OCI-M2 (cell line): ENCODE results near the gene TXNRD2.

ENCODE experiments used
- DNase-seq: peaks from one replicate; lab custom pipeline; 2025; ENCODE audit not compliant: unreplicated experiment; lab: John Stamatoyannopoulos, UW

Gene TXNRD2

DNA sequence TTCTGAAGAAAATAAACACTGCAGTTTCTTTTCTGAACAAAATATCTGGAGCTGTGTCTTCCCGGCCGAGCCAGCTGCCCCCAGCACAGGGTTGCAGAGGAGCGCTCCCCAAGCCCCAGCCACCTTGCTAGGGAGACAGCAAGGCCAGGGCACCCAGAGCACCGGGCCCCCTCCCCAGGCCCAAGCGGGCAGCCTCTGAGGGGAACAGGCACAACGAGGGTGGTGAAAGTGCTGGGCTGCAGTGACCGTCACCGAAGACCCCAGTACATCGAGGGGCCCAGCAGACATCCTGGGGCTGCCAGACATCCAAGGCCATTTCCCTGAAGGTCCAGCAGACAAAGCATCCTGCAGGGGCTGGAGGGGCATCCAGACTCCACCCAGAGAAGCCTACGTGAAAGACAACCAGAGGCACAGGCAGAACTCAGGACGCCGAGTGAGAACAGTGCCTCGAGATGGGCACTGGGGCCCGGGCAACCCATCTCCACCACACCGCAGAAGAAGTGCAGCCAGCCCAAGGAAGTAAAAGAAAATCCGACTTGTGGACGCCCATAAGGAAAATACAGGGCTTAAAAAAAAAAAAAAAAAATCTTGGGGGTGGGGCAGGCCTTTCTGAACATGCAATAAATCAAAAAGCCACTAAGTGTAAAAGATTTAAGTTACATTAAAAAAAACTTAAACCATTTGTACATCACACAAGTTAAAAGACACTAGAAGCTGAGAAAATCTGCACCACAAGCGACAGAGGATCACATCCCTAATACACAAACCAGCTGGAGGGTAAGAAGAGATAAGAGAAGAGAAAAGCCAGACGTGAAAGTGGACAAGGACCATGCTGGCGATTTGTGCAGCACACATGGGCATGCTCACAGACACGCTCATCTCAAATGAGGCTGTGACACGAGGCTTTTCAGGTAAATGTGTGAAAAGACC, 36.0 kb downstream of the TXNRD2 start:
- no peak for DNase-seq

DNA sequence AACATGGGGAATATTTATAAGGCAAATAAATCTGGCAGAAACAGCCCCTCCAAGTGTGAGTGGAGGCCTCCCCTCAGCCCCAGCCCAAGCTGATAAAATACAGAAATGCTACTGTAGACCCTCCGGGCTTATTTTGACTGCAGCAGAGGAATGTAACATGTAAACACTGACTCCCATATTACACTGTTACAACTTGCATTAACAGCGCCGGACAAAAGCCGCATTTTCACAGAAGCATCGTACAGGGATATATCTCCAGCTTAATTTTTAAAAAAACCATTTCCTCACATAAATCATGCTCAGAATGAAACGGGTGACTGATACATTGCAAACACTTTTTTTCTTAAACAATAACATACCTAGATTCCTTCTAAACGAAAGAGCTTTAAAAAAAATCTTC, 36.7 kb downstream of the TXNRD2 start:
- no peak for DNase-seq

DNA sequence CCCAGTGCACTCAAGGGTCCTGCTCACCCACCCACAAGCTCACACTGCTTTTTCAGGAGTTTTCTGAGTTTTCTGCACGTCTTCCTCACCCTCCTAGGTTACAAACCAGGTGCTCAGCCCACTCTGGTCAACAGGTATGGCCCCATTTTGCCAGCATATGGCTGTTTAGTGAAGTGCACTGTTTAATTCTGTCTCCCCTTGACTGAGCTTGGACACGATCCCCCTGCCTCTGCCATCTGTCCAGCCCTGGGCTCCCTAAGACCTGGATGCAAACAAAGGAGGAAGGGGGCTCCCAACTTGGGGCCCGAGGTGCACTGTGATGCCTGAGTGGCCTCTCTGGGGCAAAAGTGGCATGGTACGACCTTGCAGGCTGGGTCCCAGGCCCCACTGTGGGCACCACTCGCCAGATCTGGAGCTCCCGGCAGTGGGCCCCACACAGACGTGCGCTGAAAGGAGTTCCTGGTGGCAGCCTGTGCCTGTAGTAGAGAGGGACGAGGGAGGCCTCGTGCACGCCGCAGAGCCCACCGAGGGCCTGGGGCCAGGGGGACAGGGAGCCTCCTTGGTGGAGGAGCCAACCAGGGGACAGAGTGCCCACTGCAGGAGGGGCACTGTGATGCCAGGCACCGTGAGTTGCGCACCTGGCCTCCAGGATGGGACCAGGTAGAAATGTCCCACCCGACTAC, 37.3 kb downstream of the TXNRD2 start:
- no peak for DNase-seq

GRCh38 chr22:19903513-19903912, 38.1 kb downstream of the TXNRD2 start:
- no peak for DNase-seq

DNA sequence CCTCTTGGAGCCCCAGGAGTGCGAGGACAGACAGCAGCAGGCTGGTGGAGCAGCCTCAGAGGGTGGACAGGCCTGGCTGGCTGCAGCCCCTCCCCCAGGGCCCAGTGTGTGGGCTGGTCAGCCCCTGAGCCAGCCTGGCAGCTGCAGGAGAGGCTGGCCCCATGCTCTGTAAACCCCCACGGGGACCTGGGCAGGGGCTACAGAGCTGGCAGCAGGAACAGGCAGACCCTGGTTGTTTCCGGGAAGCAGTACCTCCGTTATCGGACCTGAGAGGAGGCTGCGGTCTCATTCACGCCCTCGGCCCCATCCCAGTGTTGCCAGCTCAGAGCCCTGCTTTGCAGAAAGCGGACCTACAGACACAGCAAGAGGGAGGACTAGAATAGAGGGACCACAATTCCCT, 38.6 kb downstream of the TXNRD2 start:
- no peak for DNase-seq

DNA sequence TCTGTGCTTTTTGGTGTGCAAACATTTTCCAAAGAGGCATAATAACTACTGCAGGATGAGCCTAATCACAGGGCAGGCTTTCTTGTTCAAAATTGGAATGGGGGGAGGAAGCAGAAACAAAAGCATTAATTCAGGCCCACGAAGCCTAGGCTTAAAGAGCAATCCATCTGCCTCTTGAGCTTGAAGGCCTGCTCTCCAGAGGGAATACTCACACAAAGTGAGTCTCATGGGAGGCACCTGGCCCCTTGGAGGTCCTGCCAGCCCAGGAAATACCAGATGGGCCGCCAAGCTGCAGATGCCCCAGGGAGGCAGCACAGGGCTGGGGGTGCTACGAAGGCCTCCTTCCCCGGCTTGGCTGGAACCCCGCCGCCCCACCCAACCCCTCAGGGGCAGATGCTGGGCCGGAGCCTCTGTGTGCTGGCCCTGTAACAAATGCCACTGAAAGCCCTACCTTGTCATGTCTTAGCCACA, 39.3 kb downstream of the TXNRD2 start:
- DNase-seq = no peak

GRCh38 chr22:19901577-19902244, 39.9 kb downstream of the TXNRD2 start:
- no peak for DNase-seq

DNA sequence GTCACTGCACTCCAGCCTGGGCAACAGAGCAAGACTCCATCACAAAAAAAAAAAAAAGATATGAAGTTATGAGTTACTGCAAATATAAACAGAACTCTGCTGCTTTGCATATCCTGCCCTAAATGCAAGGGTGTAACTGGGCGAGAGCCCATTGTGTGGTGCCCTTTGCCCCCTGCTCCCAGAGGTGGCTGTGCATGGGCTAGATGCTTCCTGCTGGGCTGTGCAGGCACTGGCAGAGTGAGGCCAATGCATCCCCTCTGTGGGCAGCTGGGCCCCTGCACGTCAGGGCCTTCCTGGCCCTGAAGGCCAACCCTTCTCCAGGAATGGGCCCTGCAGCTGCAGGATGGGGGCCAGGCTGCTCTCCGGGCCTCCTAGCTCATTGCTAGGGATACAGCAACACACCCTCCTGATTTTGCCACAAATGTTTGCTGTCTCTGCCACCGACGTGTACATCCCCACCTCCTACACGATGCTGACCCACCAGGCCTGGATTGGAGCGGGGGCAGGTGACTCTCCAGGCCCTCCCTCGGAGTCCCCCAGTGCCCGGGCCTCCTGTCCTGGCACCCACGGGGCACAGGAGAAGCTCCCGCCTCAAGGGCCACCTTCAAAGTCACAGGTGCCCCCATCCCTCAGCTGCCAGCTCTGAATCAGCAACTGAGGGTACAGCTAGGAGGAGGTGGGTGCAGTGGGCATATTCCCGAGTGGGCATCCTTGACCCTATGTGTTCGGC, 40.7 kb downstream of the TXNRD2 start:
- DNase-seq = no peak

DNA sequence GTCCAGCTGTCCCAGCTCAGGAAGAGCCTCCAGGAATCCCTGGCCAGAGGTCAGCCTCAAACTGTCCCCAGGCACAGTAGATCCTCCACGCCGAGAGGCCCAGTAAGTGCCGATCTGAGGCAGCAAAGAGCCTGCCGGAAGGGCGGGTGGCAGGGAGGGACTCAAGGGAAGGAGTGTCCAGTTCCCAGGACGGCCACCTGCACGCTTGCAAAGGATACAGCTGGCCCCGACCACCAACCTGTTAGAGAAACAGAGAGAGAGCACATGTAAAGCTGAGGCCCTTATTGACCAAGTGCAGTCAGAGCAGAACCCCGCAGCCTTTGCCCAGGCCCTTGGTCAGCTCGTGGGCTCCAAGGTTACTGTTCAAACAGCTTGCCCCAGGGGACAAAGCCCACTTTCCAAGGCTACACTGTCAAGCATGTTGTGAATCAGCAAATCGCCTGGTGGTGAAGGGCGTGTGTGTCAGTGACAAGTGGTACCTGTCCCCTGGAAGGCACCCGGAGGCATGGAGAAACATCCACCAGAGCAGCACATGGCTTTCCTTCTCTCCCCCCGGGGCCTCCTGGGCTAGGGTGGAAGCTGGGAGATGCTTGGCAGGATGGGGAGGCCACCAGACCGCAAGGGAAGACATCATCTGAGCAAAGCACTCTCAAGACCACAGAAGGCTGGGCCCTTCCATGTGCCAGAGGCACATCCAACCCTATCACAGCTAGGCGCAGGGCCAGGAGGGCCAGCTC, 42.6 kb downstream of the TXNRD2 start:
- no peak for DNase-seq

GRCh38 chr22:19898145-19898544, 43.5 kb downstream of the TXNRD2 start:
- no peak for DNase-seq

GRCh38 chr22:19897726-19898125, 43.9 kb downstream of the TXNRD2 start:
- no peak for DNase-seq

DNA sequence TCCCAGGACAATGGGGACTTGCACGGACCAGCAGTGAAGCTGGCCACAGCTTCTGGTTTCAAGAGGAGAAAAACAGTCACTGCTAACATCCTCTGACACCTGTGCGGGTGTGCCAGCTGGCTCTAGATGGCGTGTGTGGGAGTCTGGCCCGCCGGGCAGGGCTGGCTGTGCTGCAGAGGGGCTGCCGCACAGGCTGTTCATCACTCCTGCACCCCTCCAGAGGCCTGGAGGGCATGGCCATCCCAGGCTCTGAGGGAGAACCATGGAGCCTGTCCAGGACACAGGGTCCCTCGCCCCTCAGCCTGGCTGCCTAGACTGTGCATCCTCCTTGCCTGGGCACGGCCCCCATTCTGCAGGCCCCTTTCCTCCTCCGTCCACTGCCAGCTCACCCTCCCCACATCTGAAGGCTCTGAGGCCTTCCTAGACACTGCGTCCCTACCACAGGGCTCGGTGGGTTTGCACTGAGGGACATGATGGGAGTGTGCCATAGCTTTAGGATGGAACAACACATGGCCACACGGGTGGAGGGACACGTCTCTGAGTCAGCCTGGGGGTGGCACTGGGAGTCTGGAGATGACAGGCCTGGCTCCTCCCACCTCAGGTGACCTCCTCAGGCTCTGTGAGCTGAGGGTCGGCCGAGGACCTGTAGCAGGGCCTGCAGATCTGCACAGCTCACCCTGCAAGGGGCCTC, 44.8 kb downstream of the TXNRD2 start:
- DNase-seq = no peak

- no peak for DNase-seq
These were observed 46.3 kb downstream of the TXNRD2 start for GRCh38 chr22:19895160-19895849.

- no peak for DNase-seq
These were observed 48.3 kb downstream of the TXNRD2 start for GRCh38 chr22:19893363-19893762.

- DNase-seq = no peak
These were observed 48.7 kb downstream of the TXNRD2 start for GRCh38 chr22:19892925-19893324.

DNA sequence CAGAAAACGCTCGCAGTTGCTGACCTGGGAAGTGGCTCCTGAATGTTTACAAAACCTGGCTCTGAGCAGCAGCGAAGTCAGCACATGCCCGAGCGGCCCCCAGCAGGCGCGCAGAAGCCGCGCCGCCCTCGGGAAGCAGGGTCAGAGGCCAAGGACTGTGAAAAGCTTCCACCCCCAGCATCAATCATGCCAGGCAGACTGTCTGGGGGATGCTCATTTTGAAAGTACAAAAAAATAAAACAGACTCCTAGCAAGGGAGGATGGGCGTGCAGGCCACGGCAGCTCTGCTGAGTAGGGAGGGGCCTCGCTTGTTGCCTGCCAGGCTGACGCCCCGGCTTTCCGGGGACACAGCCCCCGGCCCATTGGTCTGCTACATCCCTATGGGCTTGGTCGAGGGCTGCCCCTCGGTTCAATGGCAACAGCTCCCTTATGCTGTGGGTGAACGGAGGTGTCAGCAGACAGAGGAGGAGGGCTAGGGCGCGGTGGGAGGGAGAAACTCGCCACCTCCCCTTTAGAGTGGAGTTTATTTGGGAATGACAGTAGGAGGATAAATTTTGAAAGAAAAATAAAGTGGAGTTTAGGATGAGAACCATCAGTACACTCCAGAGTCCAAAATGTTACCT, 49.2 kb downstream of the TXNRD2 start:
- DNase-seq = no peak

DNA sequence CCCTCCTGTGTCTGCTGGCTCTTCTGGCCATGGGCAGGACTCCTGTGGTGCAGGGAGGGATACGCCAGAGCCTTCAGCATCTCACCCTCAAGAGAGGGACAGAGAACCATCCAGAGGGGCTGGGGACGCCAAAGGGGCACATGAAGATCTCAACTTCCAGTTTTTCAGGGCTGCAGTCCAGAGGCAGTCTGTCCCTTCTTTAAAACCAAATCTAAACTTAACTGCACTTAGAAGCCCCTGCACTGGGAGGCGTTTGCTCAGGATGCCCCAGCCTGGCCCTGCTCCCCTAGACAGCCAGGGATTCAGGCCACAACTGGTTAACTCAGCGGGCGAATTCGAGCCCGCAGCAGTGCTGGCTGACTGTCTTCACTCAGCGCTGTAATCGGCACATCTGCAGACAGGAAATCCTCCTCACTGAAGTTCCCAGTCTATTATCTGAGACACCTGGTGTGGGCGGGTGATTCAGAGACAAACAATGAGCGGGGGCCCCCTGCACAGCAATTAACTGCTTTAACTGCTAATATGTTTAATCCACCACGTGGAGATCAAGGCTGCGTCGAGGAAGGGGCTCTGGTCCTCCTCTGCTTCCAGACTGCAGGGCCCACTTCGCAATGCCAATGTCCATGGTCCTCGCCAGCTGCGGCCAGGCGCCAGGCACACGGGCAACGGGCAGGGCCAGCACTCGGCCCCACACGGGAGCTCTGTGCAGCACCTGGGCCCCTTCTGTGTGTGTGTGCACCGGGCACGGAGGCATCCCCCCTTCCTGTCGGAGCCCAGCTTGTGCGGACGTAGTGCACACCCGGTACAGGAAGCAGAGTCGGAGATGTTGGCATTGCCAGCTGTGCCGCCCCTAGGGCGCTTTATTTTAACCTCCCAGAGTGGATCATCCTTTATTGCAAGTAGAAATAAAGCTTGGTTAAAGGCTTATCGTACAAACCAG, 50.0 kb downstream of the TXNRD2 start:
- DNase-seq = no peak
